ENCODE measurements around the gene RGL3. TPM values are rescaled to one million over a fixed set of nuclear protein-coding genes. Genes with fewer than 3 reads are reported as not detected.

Gene RGL3
- total and polyA plus RNA-seq, 9 of the 15 experiments (the other 6 are each of a cell fraction or from before 2014, with no cell fraction given): 0.12 to 0.61 (median 0.32) TPM; not detected in 4

DNA sequence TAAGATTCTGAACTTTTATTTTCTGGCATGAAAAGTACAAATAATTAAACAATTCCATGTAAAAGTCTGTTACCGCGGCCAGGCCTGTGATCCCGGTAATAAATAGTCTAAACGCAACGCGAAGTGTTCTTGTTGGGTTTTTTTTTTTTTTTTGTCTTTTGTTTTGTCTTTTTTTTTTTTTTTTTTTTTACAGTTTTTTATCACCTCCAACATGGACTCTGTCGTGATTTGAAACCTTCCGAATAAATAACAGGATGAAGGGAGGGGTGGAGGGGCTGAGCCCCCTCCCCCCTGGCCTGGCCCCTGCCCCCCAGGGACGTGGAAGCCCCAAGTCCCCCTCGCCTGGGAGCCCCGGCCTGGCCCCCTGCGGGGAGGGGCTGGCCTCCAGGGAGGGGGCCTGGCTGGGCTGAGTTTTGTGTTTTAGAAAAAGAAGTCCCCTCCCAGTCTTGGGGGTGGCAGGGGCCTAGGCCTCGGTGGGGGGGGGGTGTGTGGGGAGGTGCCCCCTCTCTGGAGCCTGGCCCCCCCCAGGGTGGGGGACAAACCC, 32.3 kb upstream of the RGL3 start:
- FAIRE-seq: no peak
- Histone ChIP-seq H3K27ac (ENCODE audit: extremely low read depth, low read depth, low read length) (no peak overlapping the region), H3K4me1 (replicated peaks in 1 of 2; ENCODE audit: control insufficient read depth in 2 of 2, insufficient read depth in 2 of 2, low read length in 2 of 2) (peaks cover 0 to 57% of the 10 kb centered on the region in 2 experiments; a peak in 3 of 5 replicates), H3K9me1 (ENCODE audit: control insufficient read depth, insufficient read depth, low read length) (no peaks in the 10 kb centered on the region), H4K20me1 (replicated peaks; ENCODE audit: control insufficient read depth, insufficient read depth, low read length) (no peaks in the 10 kb centered on the region), H3K4me2 (ENCODE audit: insufficient read depth, low read length) (no peak overlapping the region), H3K36me3 (ENCODE audit: control insufficient read depth, insufficient read depth, low read length) (peaks cover 43% of the 10 kb centered on the region; the same call in 1 of the 3 replicates), H3K27me3 (ENCODE audit: control insufficient read depth in 2 of 2, insufficient read depth in 2 of 2, low read length in 2 of 2) (no peaks in the 10 kb centered on the region), H3K79me2 (ENCODE audit: control insufficient read depth, insufficient read depth, low read length) (no peaks in the 10 kb centered on the region), H3K4me3 (no peak overlapping the region), H3K9ac (ENCODE audit: insufficient read depth in 1 of 2, low read depth in 2 of 2, low read length in 2 of 2) (no peak overlapping the region), H3K9me3 (replicated peaks; ENCODE audit: control insufficient read depth, insufficient read depth, low read depth, low read length) (no peaks in the 10 kb centered on the region), H2AFZ (ENCODE audit: low read depth, low read length) (no peak overlapping the region)
- intact Hi-C loops (cut with micrococcal nuclease) (no loop called here), in situ Hi-C loops (cut with MboI) (no loop called here)
- ChIA-PET CTCF (ENCODE audit: low intra/inter-chr PET ratio) (no interaction called here), POLR2A (interaction anchor here (0.7 kb wide), 1 partner anchor 169 kb away, joined by 3 read pairs; no protein-coding TSS in a partner anchor)
- peak in 2 of 4 experiments; percentile 19 to 23 for DNase-seq (ENCODE audit: extremely low read depth in 1 of 4, low spot score in 3 of 4)
- WGBS (ENCODE audit: insufficient coverage, low coverage, missing lambda C conversion rate): 62% methylated on average over 6 of the region's 13 CpGs
- BruUV-seq (replicated peaks): no TSS peak
- ATAC-seq: no peak
- no peak for TF ChIP-seq PRPF4 (IDR thresholded peaks at IDR 0.05; ENCODE audit: insufficient read depth, low read depth, low read length, poor library complexity, severe bottlenecking)
- TF ChIP-seq NUFIP1 (IDR thresholded peaks at IDR 0.05; ENCODE audit: partially characterized antibody): no peak
- no peak for TF ChIP-seq ILK (tag; IDR thresholded peaks at IDR 0.05; ENCODE audit: borderline replicate concordance, low read depth)
- TF ChIP-seq ZNF695 (CRISPR knock-in tag; IDR thresholded peaks at IDR 0.05): no peak
- TF ChIP-seq, protein P1, sequence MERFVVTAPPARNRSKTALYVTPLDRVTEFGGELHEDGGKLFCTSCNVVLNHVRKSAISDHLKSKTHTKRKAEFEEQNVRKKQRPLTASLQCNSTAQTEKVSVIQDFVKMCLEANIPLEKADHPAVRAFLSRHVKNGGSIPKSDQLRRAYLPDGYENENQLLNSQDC (CRISPR knock-in tag; IDR thresholded peaks at IDR 0.05): no peak
- TF ChIP-seq, protein P2, sequence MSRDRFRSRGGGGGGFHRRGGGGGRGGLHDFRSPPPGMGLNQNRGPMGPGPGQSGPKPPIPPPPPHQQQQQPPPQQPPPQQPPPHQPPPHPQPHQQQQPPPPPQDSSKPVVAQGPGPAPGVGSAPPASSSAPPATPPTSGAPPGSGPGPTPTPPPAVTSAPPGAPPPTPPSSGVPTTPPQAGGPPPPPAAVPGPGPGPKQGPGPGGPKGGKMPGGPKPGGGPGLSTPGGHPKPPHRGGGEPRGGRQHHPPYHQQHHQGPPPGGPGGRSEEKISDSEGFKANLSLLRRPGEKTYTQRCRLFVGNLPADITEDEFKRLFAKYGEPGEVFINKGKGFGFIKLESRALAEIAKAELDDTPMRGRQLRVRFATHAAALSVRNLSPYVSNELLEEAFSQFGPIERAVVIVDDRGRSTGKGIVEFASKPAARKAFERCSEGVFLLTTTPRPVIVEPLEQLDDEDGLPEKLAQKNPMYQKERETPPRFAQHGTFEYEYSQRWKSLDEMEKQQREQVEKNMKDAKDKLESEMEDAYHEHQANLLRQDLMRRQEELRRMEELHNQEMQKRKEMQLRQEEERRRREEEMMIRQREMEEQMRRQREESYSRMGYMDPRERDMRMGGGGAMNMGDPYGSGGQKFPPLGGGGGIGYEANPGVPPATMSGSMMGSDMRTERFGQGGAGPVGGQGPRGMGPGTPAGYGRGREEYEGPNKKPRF (IDR thresholded peaks at IDR 0.05; ENCODE audit: low read depth, low read length): no peak
- no peak for TF ChIP-seq XRCC3 (IDR thresholded peaks at IDR 0.05)
- TF ChIP-seq, protein P3, sequence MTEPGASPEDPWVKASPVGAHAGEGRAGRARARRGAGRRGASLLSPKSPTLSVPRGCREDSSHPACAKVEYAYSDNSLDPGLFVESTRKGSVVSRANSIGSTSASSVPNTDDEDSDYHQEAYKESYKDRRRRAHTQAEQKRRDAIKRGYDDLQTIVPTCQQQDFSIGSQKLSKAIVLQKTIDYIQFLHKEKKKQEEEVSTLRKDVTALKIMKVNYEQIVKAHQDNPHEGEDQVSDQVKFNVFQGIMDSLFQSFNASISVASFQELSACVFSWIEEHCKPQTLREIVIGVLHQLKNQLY (CRISPR knock-in tag; conservative IDR thresholded peaks at IDR 0.05): no peak
- no peak for TF ChIP-seq SMAD1 (IDR thresholded peaks at IDR 0.05; ENCODE audit: low read depth, low read length, partially characterized antibody)
- TF ChIP-seq, protein P4, sequence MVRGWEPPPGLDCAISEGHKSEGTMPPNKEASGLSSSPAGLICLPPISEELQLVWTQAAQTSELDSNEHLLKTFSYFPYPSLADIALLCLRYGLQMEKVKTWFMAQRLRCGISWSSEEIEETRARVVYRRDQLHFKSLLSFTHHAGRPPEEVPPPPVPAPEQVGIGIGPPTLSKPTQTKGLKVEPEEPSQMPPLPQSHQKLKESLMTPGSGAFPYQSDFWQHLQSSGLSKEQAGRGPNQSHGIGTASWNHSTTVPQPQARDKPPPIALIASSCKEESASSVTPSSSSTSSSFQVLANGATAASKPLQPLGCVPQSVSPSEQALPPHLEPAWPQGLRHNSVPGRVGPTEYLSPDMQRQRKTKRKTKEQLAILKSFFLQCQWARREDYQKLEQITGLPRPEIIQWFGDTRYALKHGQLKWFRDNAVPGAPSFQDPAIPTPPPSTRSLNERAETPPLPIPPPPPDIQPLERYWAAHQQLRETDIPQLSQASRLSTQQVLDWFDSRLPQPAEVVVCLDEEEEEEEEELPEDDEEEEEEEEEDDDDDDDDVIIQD (CRISPR knock-in tag; IDR thresholded peaks at IDR 0.05): no peak
- no peak for TF ChIP-seq FOSL1 (tag; conservative IDR thresholded peaks at IDR 0.05)
- no peak for TF ChIP-seq ZNF253 (CRISPR knock-in tag; conservative IDR thresholded peaks at IDR 0.05)
- TF ChIP-seq JUNB (CRISPR knock-in tag; conservative IDR thresholded peaks at IDR 0.05): no peak
- no peak for TF ChIP-seq MYBL2 (IDR thresholded peaks at IDR 0.05; ENCODE audit: low read depth)
- no peak for TF ChIP-seq MYBL2 (CRISPR knock-in tag; IDR thresholded peaks at IDR 0.05; ENCODE audit: borderline replicate concordance)
- TF ChIP-seq, protein P5, sequence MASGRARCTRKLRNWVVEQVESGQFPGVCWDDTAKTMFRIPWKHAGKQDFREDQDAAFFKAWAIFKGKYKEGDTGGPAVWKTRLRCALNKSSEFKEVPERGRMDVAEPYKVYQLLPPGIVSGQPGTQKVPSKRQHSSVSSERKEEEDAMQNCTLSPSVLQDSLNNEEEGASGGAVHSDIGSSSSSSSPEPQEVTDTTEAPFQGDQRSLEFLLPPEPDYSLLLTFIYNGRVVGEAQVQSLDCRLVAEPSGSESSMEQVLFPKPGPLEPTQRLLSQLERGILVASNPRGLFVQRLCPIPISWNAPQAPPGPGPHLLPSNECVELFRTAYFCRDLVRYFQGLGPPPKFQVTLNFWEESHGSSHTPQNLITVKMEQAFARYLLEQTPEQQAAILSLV (tag; IDR thresholded peaks at IDR 0.05): no peak
